ENCODE results near the gene SELENOM.
"Not testable (repeated sequence)": the region's sequence is repeated elsewhere in the genome, so short reads cannot be mapped to it uniquely, and the experiment has no call there.

SELENOM gene

GRCh38 chr22:31133911-31134310, 26.5 kb upstream of the SELENOM start:
- no peak for DNase-seq (ENCODE audit: low read depth in 2 of 3, low spot score in 1 of 3)

GRCh38 chr22:31130873-31131272, 23.5 kb upstream of the SELENOM start:
- no peak for DNase-seq (ENCODE audit: low read depth in 2 of 3, low spot score in 1 of 3)

GRCh38 chr22:31128156-31128555, 20.8 kb upstream of the SELENOM start:
- no peak for DNase-seq (ENCODE audit: low read depth in 2 of 3, low spot score in 1 of 3)

GRCh38 chr22:31127181-31127772, 19.9 kb upstream of the SELENOM start:
- DNase-seq (ENCODE audit: low read depth in 2 of 3, low spot score in 1 of 3) = no peak

- no peak for DNase-seq (ENCODE audit: low read depth in 2 of 3, low spot score in 1 of 3)
Observed at GRCh38 chr22:31126869-31127175, 19.5 kb upstream of the SELENOM start.

- no peak for DNase-seq (ENCODE audit: low read depth in 2 of 3, low spot score in 1 of 3)
Observed at GRCh38 chr22:31126128-31126868, 18.9 kb upstream of the SELENOM start.

- DNase-seq (ENCODE audit: low read depth in 2 of 3, low spot score in 1 of 3) = no peak
Observed at GRCh38 chr22:31125521-31126117, 18.3 kb upstream of the SELENOM start.

GRCh38 chr22:31124811-31125465, 17.6 kb upstream of the SELENOM start:
- no peak for DNase-seq (ENCODE audit: low read depth in 2 of 3, low spot score in 1 of 3)

GRCh38 chr22:31124290-31124689, 16.9 kb upstream of the SELENOM start:
- no peak for DNase-seq (ENCODE audit: low read depth in 2 of 3, low spot score in 1 of 3)

GRCh38 chr22:31123292-31123602, 15.9 kb upstream of the SELENOM start:
- no peak for DNase-seq (ENCODE audit: low read depth in 2 of 3, low spot score in 1 of 3)

- no peak for DNase-seq (ENCODE audit: low read depth in 2 of 3, low spot score in 1 of 3)
Observed at GRCh38 chr22:31122532-31123291, 15.3 kb upstream of the SELENOM start, which contains the start of gene INPP5J. TSS of gene INPP5J (plus strand) at chr22:31122966. CDS start at chr22:31123015, 49 bp downstream.

- no peak for DNase-seq (ENCODE audit: low read depth in 2 of 3, low spot score in 1 of 3)
Observed at GRCh38 chr22:31122196-31122531, 14.8 kb upstream of the SELENOM start.

- DNase-seq (ENCODE audit: low read depth in 2 of 3, low spot score in 1 of 3) = no peak
Observed at GRCh38 chr22:31121403-31121802, 14.0 kb upstream of the SELENOM start.

- DNase-seq (ENCODE audit: low read depth in 2 of 3, low spot score in 1 of 3) = no peak
Observed at GRCh38 chr22:31120642-31121041, 13.3 kb upstream of the SELENOM start.

- no peak for DNase-seq (ENCODE audit: low read depth in 2 of 3, low spot score in 1 of 3)
Observed at GRCh38 chr22:31120230-31120629, 12.9 kb upstream of the SELENOM start.

- no peak for DNase-seq (ENCODE audit: low read depth in 2 of 3, low spot score in 1 of 3)
Observed at GRCh38 chr22:31119026-31119717, 11.8 kb upstream of the SELENOM start.

- DNase-seq (ENCODE audit: low read depth in 2 of 3, low spot score in 1 of 3) = no peak
Observed at GRCh38 chr22:31118046-31118820, 10.9 kb upstream of the SELENOM start.

GRCh38 chr22:31112547-31113091, 5.3 kb upstream of the SELENOM start:
- DNase-seq (ENCODE audit: low read depth in 2 of 3, low spot score in 1 of 3) = not testable (repeated sequence)

GRCh38 chr22:31107894-31108218, 488 bp upstream of the SELENOM start:
- no peak for DNase-seq (ENCODE audit: low read depth in 2 of 3, low spot score in 1 of 3)

- no peak for DNase-seq (ENCODE audit: low read depth in 2 of 3, low spot score in 1 of 3)
Observed at GRCh38 chr22:31106731-31107177, 614 bp downstream of the SELENOM start.

Data from stimulated activated CD4-positive, alpha-beta T cell treated with anti-CD3 and anti-CD28 coated beads, Interleukin-12 subunit alpha, Interleukin-12 subunit beta, amount 100 ng/mL, for 48 hours (primary cell).